GM12878 (cell line): ENCODE data around the gene EPN1. TPM values are rescaled to one million over a fixed set of nuclear protein-coding genes. Genes with fewer than 3 reads are reported as not detected.

Source experiments
- ATAC-seq: fragments of 200-7000 bp; cut with Tn5 transposase; 3 replicates; pipeline ENCODE4 v1.9.1; 2020; ENCODE audit warnings: mild to moderate bottlenecking, moderate library complexity
- BruUV-seq: library from RNA; stranded (reverse); fragments of 400-500 nt; replicated peaks from 2 replicates; lab custom pipeline; 2021; lab: Mats Ljungman, UMichigan
- CTCF ChIA-PET: fragments of 300-600 bp; sonication (Branson Sonifier 250); formaldehyde crosslinking; extraction: SDS; loops from one replicate; lab custom pipeline; 2021; ENCODE audit warnings: inconsistent platforms; lab: Yijun Ruan, JAX
- POLR2A ChIA-PET: fragments of 350-600 bp; formaldehyde crosslinking; extraction: SDS; loops from one replicate; lab custom pipeline; 2021; ENCODE audit warnings: inconsistent platforms; lab: Charles Lee
- RAD21 ChIA-PET: fragments of 300-600 bp; sonication (Branson Sonifier 250); formaldehyde crosslinking; loops from one replicate; lab custom pipeline; 2023; ENCODE audit warnings: antibody characterized with exemption; ENCODE audit not compliant: unreplicated experiment; lab: Charles Lee
- SMC1A ChIA-PET: fragments of 300-600 bp; sonication (Branson Sonifier 250); formaldehyde crosslinking; loops from one replicate; lab custom pipeline; 2023; ENCODE audit not compliant: unreplicated experiment, uncharacterized antibody; lab: Charles Lee
- DNase-seq: peaks from one replicate; pipeline ENCODE4 v3.0.0-alpha.2; 2011; ENCODE audit warnings: low read depth, low spot score
- FAIRE-seq: peaks from 3 replicates; lab custom pipeline; 2011; peaks lifted over from hg19 to GRCh38; lab: Jason Lieb, UNC
- H2AFZ ChIP-seq: 2 replicates; pipeline ENCODE4 v1.6.0; 2011; ENCODE audit warnings: low read depth, low read length, control low read depth; ENCODE audit not compliant: control insufficient read depth
- H3K27ac ChIP-seq: 2 replicates; pipeline ENCODE4 v1.5.1; 2011; ENCODE audit warnings: control low read depth; ENCODE audit not compliant: control insufficient read depth, insufficient read depth
- H3K27me3 ChIP-seq, 2 experiments: replicated peaks in 1 of 2; 2 replicates each; pipeline versions ENCODE4 v1.6.0 to v1.6.1; 2011; ENCODE audit warnings: low read length in 1 of 2; ENCODE audit not compliant: control insufficient read depth in 2 of 2, insufficient read depth in 2 of 2
- H3K36me3 ChIP-seq, 2 experiments: 2 replicates each; pipeline ENCODE4 v1.5.1; 2011; ENCODE audit warnings: low read length in 1 of 2; ENCODE audit not compliant: control insufficient read depth in 2 of 2, insufficient read depth in 2 of 2
- H3K4me1 ChIP-seq: 2 replicates; pipeline ENCODE4 v1.6.1; 2011; ENCODE audit warnings: mild to moderate bottlenecking, low read length, moderate library complexity, mixed read lengths; ENCODE audit not compliant: control insufficient read depth, insufficient read depth
- H3K4me2 ChIP-seq: 2 replicates; pipeline ENCODE4 v1.6.0; 2011; ENCODE audit warnings: control low read depth; ENCODE audit not compliant: control insufficient read depth, insufficient read depth
- H3K4me3 ChIP-seq: fragments of 200-600 bp; sonication (generic); 2 replicates; pipeline ENCODE4 v1.5.1; 2016
- H3K79me2 ChIP-seq: 2 replicates; pipeline ENCODE4 v1.6.0; 2011; ENCODE audit warnings: low read length; ENCODE audit not compliant: control insufficient read depth, insufficient read depth
- H3K9ac ChIP-seq: 2 replicates; pipeline ENCODE4 v1.8.0; 2011; ENCODE audit warnings: low read length, control low read depth, mixed read lengths; ENCODE audit not compliant: control insufficient read depth, insufficient read depth
- H3K9me3 ChIP-seq: replicated peaks from 3 replicates; pipeline ENCODE4 v1.5.1; 2011; ENCODE audit warnings: mild to moderate bottlenecking, low read length; ENCODE audit not compliant: control insufficient read depth, insufficient read depth
- H4K20me1 ChIP-seq: 2 replicates; pipeline ENCODE4 v1.6.0; 2011; ENCODE audit not compliant: control insufficient read depth, insufficient read depth
- E2F4 ChIP-seq: IDR thresholded peaks from 2 replicates; pipeline ENCODE4 v1.6.1; 2012; ENCODE audit warnings: low read depth, low read length, improper control_type of control experiment
- E2F8 ChIP-seq: fragments of 450-650 bp; IDR thresholded peaks from 2 replicates; pipeline ENCODE4 v1.6.1; 2018; ENCODE audit warnings: mild to moderate bottlenecking, low read depth, moderate library complexity; ENCODE audit not compliant: partially characterized antibody
- NBN ChIP-seq: fragments of 450-650 bp; IDR thresholded peaks from 2 replicates; pipeline ENCODE4 v1.6.1; 2016
- PML ChIP-seq: IDR thresholded peaks from 2 replicates; pipeline ENCODE4 v1.6.1; 2012; ENCODE audit warnings: low read length, inconsistent platforms
- RFX5 ChIP-seq: IDR thresholded peaks from 2 replicates; pipeline ENCODE4 v1.6.1; 2011; ENCODE audit warnings: low read depth, low read length, improper control_type of control experiment
- SIN3A ChIP-seq: IDR thresholded peaks from 2 replicates; pipeline ENCODE4 v1.6.1; 2012; ENCODE audit warnings: low read depth, low read length, improper control_type of control experiment
- STAT3 ChIP-seq: IDR thresholded peaks from 2 replicates; pipeline ENCODE4 v1.6.1; 2011; ENCODE audit warnings: low read depth, low read length, improper control_type of control experiment
- YY1 ChIP-seq: IDR thresholded peaks from 2 replicates; pipeline ENCODE4 v1.6.1; 2011; ENCODE audit warnings: low read depth, mild to moderate bottlenecking, low read length
- WGBS: methylation state at CpG from one replicate; pipeline ENCODE4 v1.1.6; 2016; ENCODE audit warnings: low lambda C conversion rate; ENCODE audit not compliant: insufficient replicate concordance, insufficient coverage; ENCODE audit errors: missing lambda C conversion rate; 5-methylcytosine and 5-hydroxymethylcytosine counted together
- in situ Hi-C: fragments of 300-500 bp; cut with MboI; formaldehyde crosslinking; loops from 9 replicates; pipeline ENCODE4 v1.14.3; 2018; ENCODE audit warnings: mixed read lengths
- intact Hi-C: fragments of 100-400 bp; cut with micrococcal nuclease; formaldehyde crosslinking; loops from one replicate; pipeline ENCODE4 v1.14.2; 2022; ENCODE audit not compliant: unreplicated experiment
- polyA plus RNA-seq, 11 experiments: library from polyadenylated mRNA; depleted of rRNA in 4 of 11; unstranded in 6 of 11; stranded (reverse) in 5 of 11; fragments of >200 nt; fragmentation: Nextera tagmentation in 4 of 11; fragmentation: Illumina TruSeq in 1 of 11; extraction: Ambion mirVana in 4 of 11; extraction: Trizol in 1 of 11; gene quantifications; 1 replicate in 1 of 11; 2 replicates in 10 of 11; pipeline versions ENCODE4 v1.2.1 to v1.2.3, GENCODE V29; 2011 to 2016; ENCODE audit warnings: inconsistent platforms in 2 of 11, missing spikeins in 2 of 11, low read depth in 1 of 11
- total RNA-seq, 4 experiments: library from RNA; depleted of rRNA in 3 of 4; stranded (reverse); fragments of >200 nt in 3 of 4; fragmentation: Illumina TruSeq in 1 of 4; extraction: Trizol in 1 of 4; gene quantifications; 2 replicates each; pipeline versions ENCODE4 v1.2.1 to v1.2.3, GENCODE V29; 2013 to 2021
- TF ChIP-seq, protein P1 (sequence below): fragments of 450-650 bp; IDR thresholded peaks from 2 replicates; pipeline ENCODE4 v1.6.1; 2017; ENCODE audit warnings: mild to moderate bottlenecking, low read depth, inconsistent platforms; ENCODE audit not compliant: poor library complexity, severe bottlenecking

The EPN1 gene
- total and polyA plus RNA-seq, 10 of the 15 experiments (the other 5 are each of a cell fraction or from before 2014, with no cell fraction given): 0.11 to 88.5 (median 10.6) TPM

DNA sequence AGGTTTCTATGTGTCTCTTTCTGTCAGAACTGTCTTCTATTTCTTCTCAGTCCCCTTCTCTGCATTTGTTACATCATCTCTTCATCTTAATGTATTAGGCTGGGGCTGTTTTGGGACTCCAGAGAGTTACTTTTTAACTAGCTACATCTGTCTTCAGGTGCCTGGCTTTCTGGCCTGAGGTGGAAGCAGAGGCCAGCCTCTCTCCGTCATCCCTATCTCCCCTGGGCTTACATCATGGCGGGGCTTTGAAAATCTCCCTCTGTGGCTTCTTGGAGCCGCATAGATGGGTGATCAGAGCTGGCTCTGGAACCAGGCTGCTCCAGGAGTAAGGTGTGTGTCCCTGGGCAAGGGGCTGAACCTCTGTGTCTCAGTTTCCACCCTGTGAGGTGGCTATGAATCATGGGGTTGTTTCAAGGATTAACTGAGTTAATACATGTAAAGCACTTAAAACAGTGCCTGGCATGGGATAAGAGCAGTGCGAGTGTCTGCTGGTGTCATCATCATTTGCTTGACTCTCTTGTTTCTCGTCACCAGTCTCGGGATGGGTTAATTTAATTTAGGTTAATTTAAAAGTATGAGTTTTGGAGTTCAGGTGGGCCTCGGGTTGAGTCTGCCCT, 2.0 kb downstream of the EPN1 start:
- H3K27ac ChIP-seq: peak overlapping the region; percentile 94

More for the DNA sequence above, 2.0 kb downstream of the EPN1 start:
- ChIA-PET RAD21 (interaction anchor here (1.0 to 2.0 kb wide), 5 partner anchors 20 to 47 kb away, joined by 4 to 9 read pairs (median 6); partner anchors contain the start of gene U2AF2), SMC1A (interaction anchor here (0.6 to 3.0 kb wide), 5 partner anchors 20 to 1207 kb away, joined by 3 to 11 read pairs (median 3); partner anchors contain the start of gene U2AF2), POLR2A (interaction anchor here (0.8 to 1.8 kb wide), 7 partner anchors 18 to 78 kb away, joined by 3 to 7 read pairs (median 5); partner anchors contain the start of genes U2AF2, ZNF581 and ZNF865), CTCF (interaction anchor here (0.8 to 3.3 kb wide), 7 partner anchors 23 to 173 kb away, joined by 3 to 14 read pairs (median 5); partner anchors contain the start of genes CCDC106 and U2AF2)
- no peak for ATAC-seq
- Histone ChIP-seq H3K9ac (peak overlapping the region; percentile 97), H4K20me1 (peaks cover 6% of the 10 kb centered on the region; the same call in 1 of the 2 replicates), H3K27me3 (no peaks in the 10 kb centered on the region), H3K4me3 (peak overlapping the region; percentile 92), H3K9me3 (no peaks in the 10 kb centered on the region), H3K79me2 (peaks cover 62% of the 10 kb centered on the region), H3K4me2 (peak overlapping the region; percentile 100), H3K36me3 (peaks cover 15 to 20% of the 10 kb centered on the region in 2 experiments), H2AFZ (no peak overlapping the region), H3K4me1 (peaks cover 29% of the 10 kb centered on the region)
- intact Hi-C loops (loop anchor here (5.0 kb wide), 2 partner anchors 35 to 655 kb away; partner anchors contain the start of genes ZNF580 and ZNF581), in situ Hi-C loops (loop anchor here (5.0 kb wide), 1 partner anchor 130 kb away; no protein-coding TSS in a partner anchor)
- TF ChIP-seq, protein P1, sequence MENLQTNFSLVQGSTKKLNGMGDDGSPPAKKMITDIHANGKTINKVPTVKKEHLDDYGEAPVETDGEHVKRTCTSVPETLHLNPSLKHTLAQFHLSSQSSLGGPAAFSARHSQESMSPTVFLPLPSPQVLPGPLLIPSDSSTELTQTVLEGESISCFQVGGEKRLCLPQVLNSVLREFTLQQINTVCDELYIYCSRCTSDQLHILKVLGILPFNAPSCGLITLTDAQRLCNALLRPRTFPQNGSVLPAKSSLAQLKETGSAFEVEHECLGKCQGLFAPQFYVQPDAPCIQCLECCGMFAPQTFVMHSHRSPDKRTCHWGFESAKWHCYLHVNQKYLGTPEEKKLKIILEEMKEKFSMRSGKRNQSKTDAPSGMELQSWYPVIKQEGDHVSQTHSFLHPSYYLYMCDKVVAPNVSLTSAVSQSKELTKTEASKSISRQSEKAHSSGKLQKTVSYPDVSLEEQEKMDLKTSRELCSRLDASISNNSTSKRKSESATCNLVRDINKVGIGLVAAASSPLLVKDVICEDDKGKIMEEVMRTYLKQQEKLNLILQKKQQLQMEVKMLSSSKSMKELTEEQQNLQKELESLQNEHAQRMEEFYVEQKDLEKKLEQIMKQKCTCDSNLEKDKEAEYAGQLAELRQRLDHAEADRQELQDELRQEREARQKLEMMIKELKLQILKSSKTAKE: no peak
- TF ChIP-seq E2F4 (no peak), E2F8 (no peak), PML (no peak), STAT3 (no peak), SIN3A (peak; percentile 44; the same call in 1 of the 2 replicates), YY1 (0 out of 2 replicates have a peak, but pooled peaks have one; percentile 32), NBN (no peak), RFX5 (no peak)
- WGBS: 0% methylated on average over 7 of the region's 7 CpGs
- DNase-seq: no peak
- FAIRE-seq: no peak
- no TSS peak for BruUV-seq
